ENCODE measurements around the gene MYBPC1. TPM values are rescaled to one million over a fixed set of nuclear protein-coding genes. Genes with fewer than 3 reads are reported as not detected.

The MYBPC1 gene
- total and polyA plus RNA-seq, 12 donors = 0.14 to 9.3 (median 0.66) TPM; not detected in 5

GRCh38 chr12:101647711-101648110, 52.9 kb downstream of the MYBPC1 start:
- TF ChIP-seq POLR2A (IDR thresholded peaks at IDR 0.05) (no peak), CTCF (IDR thresholded peaks at IDR 0.05) (no peak)
- intact Hi-C loops (cut with DNase I) = no loop called here
- WGBS, 4 donors = 59 to 89% (median 87%) methylated on average over 2 of the region's 2 CpGs

GRCh38 chr12:101648195-101648594, 53.4 kb downstream of the MYBPC1 start:
- peaks cover 3% of the 10 kb centered on the region for H3K27me3 ChIP-seq
- H3K9me3 ChIP-seq (replicated peaks in 1 of 3) = no peaks in the 10 kb centered on the region
- no peak overlapping the region for H3K4me3 ChIP-seq
- H3K36me3 ChIP-seq (replicated peaks in 1 of 2) = no peaks in the 10 kb centered on the region
- TF ChIP-seq POLR2A (IDR thresholded peaks at IDR 0.05) = no peak
- TF ChIP-seq CTCF (IDR thresholded peaks at IDR 0.05) = no peak
- H3K4me1 ChIP-seq (replicated peaks in 1 of 2) = no peaks in the 10 kb centered on the region
- H3K27ac ChIP-seq = no peak overlapping the region
- DNase-seq = no peak
- WGBS, 4 donors = 58 to 77% (median 65%) methylated on average over 2 of the region's 2 CpGs
- intact Hi-C loops (cut with DNase I) = no loop called here

More at GRCh38 chr12:101647711-101648110, 52.9 kb downstream of the MYBPC1 start:
- H3K4me3 ChIP-seq = no peak overlapping the region
- no peaks in the 10 kb centered on the region for H3K9me3 ChIP-seq (replicated peaks in 1 of 3)
- H3K36me3 ChIP-seq (replicated peaks in 1 of 2) = no peaks in the 10 kb centered on the region
- H3K27me3 ChIP-seq = peaks cover 3% of the 10 kb centered on the region
- no peaks in the 10 kb centered on the region for H3K4me1 ChIP-seq (replicated peaks in 1 of 2)
- no peak for DNase-seq
- no peak overlapping the region for H3K27ac ChIP-seq

GRCh38 chr12:101650346-101651117, 55.8 kb downstream of the MYBPC1 start:
- intact Hi-C loops (cut with DNase I) = no loop called here

GRCh38 chr12:101653030-101653429, 58.3 kb downstream of the MYBPC1 start:
- Histone ChIP-seq H3K4me3 (no peak overlapping the region), H3K4me1 (replicated peaks in 1 of 2) (no peaks in the 10 kb centered on the region), H3K27ac (no peak overlapping the region), H3K9me3 (replicated peaks in 1 of 3) (no peaks in the 10 kb centered on the region), H3K27me3 (peaks cover 3% of the 10 kb centered on the region), H3K36me3 (replicated peaks in 1 of 2) (no peaks in the 10 kb centered on the region)
- DNase-seq = no peak
- no peak for TF ChIP-seq CTCF (IDR thresholded peaks at IDR 0.05)
- no peak for TF ChIP-seq POLR2A (IDR thresholded peaks at IDR 0.05)
- 72 to 85% (median 80%) methylated on average over 3 of the region's 3 CpGs for WGBS, 4 donors
- intact Hi-C loops (cut with DNase I) = no loop called here

More at GRCh38 chr12:101650346-101651117, 55.8 kb downstream of the MYBPC1 start:
- DNase-seq = no peak
- H3K27ac ChIP-seq = no peak overlapping the region
- H3K9me3 ChIP-seq (replicated peaks in 1 of 3) = no peaks in the 10 kb centered on the region
- 79 to 85% (median 83%) methylated on average over 4 of the region's 4 CpGs for WGBS, 4 donors
- no peaks in the 10 kb centered on the region for H3K36me3 ChIP-seq (replicated peaks in 1 of 2)
- no peaks in the 10 kb centered on the region for H3K4me1 ChIP-seq (replicated peaks in 1 of 2)
- no peak for TF ChIP-seq CTCF (IDR thresholded peaks at IDR 0.05)
- no peak for TF ChIP-seq POLR2A (IDR thresholded peaks at IDR 0.05)
- no peak overlapping the region for H3K4me3 ChIP-seq
- peaks cover 3% of the 10 kb centered on the region for H3K27me3 ChIP-seq

Data from adrenal gland (tissue), 12 donors.